ENCODE data around the gene GTPBP6. TPM values are rescaled to one million over a fixed set of nuclear protein-coding genes. Genes with fewer than 3 reads are reported as not detected.
"Not testable (repeated sequence)": the region's sequence is repeated elsewhere in the genome, so short reads cannot be mapped to it uniquely, and the experiment has no call there.

GTPBP6 gene
- total RNA-seq, 1 donor from 2014 or later: 51.4 TPM

GRCh38 chrX:353566-354535 is 35.3 kb upstream of the GTPBP6 start:
- DNase-seq (ENCODE audit: missing footprints) (peak; percentile 58), ATAC-seq (no peak)

GRCh38 chrX:352582-353314 is 34.2 kb upstream of the GTPBP6 start:
- ATAC-seq (no peak), DNase-seq (ENCODE audit: missing footprints) (peak; percentile 58)
- intact Hi-C loops (cut with DNase I): no loop called here

More at GRCh38 chrX:353566-354535, 35.3 kb upstream of the GTPBP6 start:
- intact Hi-C loops (cut with DNase I): no loop called here

- DNase-seq (ENCODE audit: missing footprints) (peak; percentile 21), ATAC-seq (no peak)
- intact Hi-C loops (cut with DNase I): no loop called here
These were observed 33.6 kb upstream of the GTPBP6 start for GRCh38 chrX:352181-352580.

- intact Hi-C loops (cut with DNase I): no loop called here
- peak; percentile 45 for DNase-seq (ENCODE audit: missing footprints)
- ATAC-seq: no peak
These were observed 33.1 kb upstream of the GTPBP6 start for GRCh38 chrX:351736-352135.

GRCh38 chrX:351324-351641 is 32.7 kb upstream of the GTPBP6 start:
- DNase-seq (ENCODE audit: missing footprints); intact Hi-C loops (cut with DNase I); ATAC-seq: not testable (repeated sequence)

- DNase-seq (ENCODE audit: missing footprints): peak; percentile 61
- intact Hi-C loops (cut with DNase I): no loop called here
- peak; percentile 12 for ATAC-seq
These were observed 32.1 kb upstream of the GTPBP6 start for GRCh38 chrX:350534-351323.

GRCh38 chrX:350148-350533 is 31.5 kb upstream of the GTPBP6 start:
- intact Hi-C loops (cut with DNase I): no loop called here
- DNase-seq (ENCODE audit: missing footprints) (peak; percentile 28), ATAC-seq (no peak)

- ATAC-seq: no peak
- DNase-seq (ENCODE audit: missing footprints): peak; percentile 39
- intact Hi-C loops (cut with DNase I): no loop called here
These were observed 31.1 kb upstream of the GTPBP6 start for GRCh38 chrX:349702-350101.

GRCh38 chrX:349196-349595 is 30.6 kb upstream of the GTPBP6 start:
- intact Hi-C loops (cut with DNase I): no loop called here

GRCh38 chrX:348461-349117 is 30.0 kb upstream of the GTPBP6 start:
- intact Hi-C loops (cut with DNase I): no loop called here
- DNase-seq (ENCODE audit: missing footprints) (peak; percentile 11), ATAC-seq (no peak)

More at GRCh38 chrX:349196-349595, 30.6 kb upstream of the GTPBP6 start:
- peak; percentile 38 for ATAC-seq
- DNase-seq (ENCODE audit: missing footprints): peak; percentile 30

GRCh38 chrX:347351-348117 is 28.9 kb upstream of the GTPBP6 start:
- peak; percentile 53 for DNase-seq (ENCODE audit: missing footprints)
- intact Hi-C loops (cut with DNase I): no loop called here
- ATAC-seq: no peak

GRCh38 chrX:346034-346813 is 27.6 kb upstream of the GTPBP6 start:
- ATAC-seq (no peak), DNase-seq (ENCODE audit: missing footprints) (peak; percentile 30)
- intact Hi-C loops (cut with DNase I): no loop called here

- ATAC-seq (no peak), DNase-seq (ENCODE audit: missing footprints) (peak; percentile 37)
- intact Hi-C loops (cut with DNase I): no loop called here
These were observed 26.7 kb upstream of the GTPBP6 start for GRCh38 chrX:345020-345925.

- ATAC-seq (no peak), DNase-seq (ENCODE audit: missing footprints) (peak; percentile 58)
- intact Hi-C loops (cut with DNase I): no loop called here
These were observed 25.8 kb upstream of the GTPBP6 start for GRCh38 chrX:344371-344901.

- intact Hi-C loops (cut with DNase I): no loop called here
- DNase-seq (ENCODE audit: missing footprints) (peak; percentile 44), ATAC-seq (no peak)
These were observed 23.0 kb upstream of the GTPBP6 start for GRCh38 chrX:341541-342101.
